DND-41 (cell line): ENCODE measurements around the gene FRS2.

Experiments
- CTCF ChIP-seq: IDR thresholded peaks from 2 replicates; pipeline ENCODE4 v1.5.1; 2012; ENCODE audit warnings: borderline replicate concordance, low read length, moderate library complexity, mild to moderate bottlenecking; ENCODE audit not compliant: poor library complexity, severe bottlenecking; ENCODE audit errors: extremely low read depth
- EZH2 ChIP-seq: IDR thresholded peaks from 3 replicates; pipeline ENCODE4 v1.6.1; 2012; ENCODE audit warnings: borderline replicate concordance, low read depth, mild to moderate bottlenecking, moderate library complexity, low read length, inconsistent platforms; ENCODE audit not compliant: severe bottlenecking

- TF ChIP-seq EZH2 (no peak), CTCF (no peak)
These were observed 54.1 kb downstream of the FRS2 start for GRCh38 chr12:69524331-69524630.
